HCT116 (cell line): ENCODE data around the gene CSF3R. TPM values are rescaled to one million over a fixed set of nuclear protein-coding genes. Genes with fewer than 3 reads are reported as not detected.

Experiments used
- ATAC-seq: fragments of 200-7000 bp; cut with Tn5 transposase; 2 replicates; pipeline ENCODE4 v1.9.1; 2020; ENCODE audit warnings: mild to moderate bottlenecking, moderate library complexity
- BruUV-seq: library from RNA; stranded (reverse); fragments of 400-500 nt; replicated peaks from 2 replicates; lab custom pipeline; 2021; lab: Mats Ljungman, UMichigan
- CTCF ChIA-PET: fragments of 300-600 bp; sonication (Branson Sonifier 250); formaldehyde crosslinking; loops from one replicate; lab custom pipeline; 2021; ENCODE audit warnings: antibody characterized with exemption; lab: Charles Lee
- POLR2A ChIA-PET: fragments of 300-600, 350-600 bp; sonication (Branson Sonifier 250); formaldehyde crosslinking; loops from one replicate; lab custom pipeline; 2021; ENCODE audit warnings: antibody characterized with exemption; lab: Charles Lee
- RAD21 ChIA-PET, 2 experiments: fragments of 300-600 bp; sonication (Branson Sonifier 250); formaldehyde crosslinking; loops; one replicate each; lab custom pipeline; 2023; ENCODE audit warnings: low total read pairs in 2 of 2; ENCODE audit not compliant: uncharacterized antibody in 2 of 2, unreplicated experiment in 2 of 2, low non-redundant PET in 1 of 2; lab: Charles Lee
- DNase-seq: peaks from one replicate; pipeline ENCODE4 v3.0.0-alpha.2; 2010; ENCODE audit warnings: low read depth, low spot score
- H2AFZ ChIP-seq: fragments of 200-600 bp; shearing (Covaris generic), sonication (generic); 2 replicates; pipeline ENCODE4 v1.6.1; 2017; ENCODE audit warnings: low read depth, mixed run types, mixed read lengths, antibody characterized with exemption, low read length; ENCODE audit not compliant: poor library complexity, severe bottlenecking
- H3K27ac ChIP-seq: 2 replicates; pipeline ENCODE4 v1.5.1; 2012; ENCODE audit warnings: low read depth, low read length
- H3K27me3 ChIP-seq: fragments of 200-600 bp; sonication (generic); 2 replicates; pipeline ENCODE4 v1.6.1; 2016; ENCODE audit warnings: mixed run types, low read length, mixed read lengths; ENCODE audit not compliant: insufficient read depth
- H3K36me3 ChIP-seq, 2 experiments: fragments of 200-500 bp in 1 of 2; fragments of 200-600 bp in 1 of 2; sonication (Bioruptor generic) in 1 of 2; sonication (generic) in 1 of 2; 2 replicates each; pipeline versions ENCODE4 v1.5.1 to v1.6.1; 2014 to 2016; ENCODE audit warnings: low read length in 2 of 2, inconsistent platforms in 1 of 2, mixed read lengths in 1 of 2, mixed run types in 1 of 2; ENCODE audit not compliant: insufficient read depth in 2 of 2, control insufficient read depth in 1 of 2
- H3K4me1 ChIP-seq, 2 experiments: fragments of 200-600 bp in 1 of 2; sonication (generic) in 1 of 2; 2 replicates each; pipeline versions ENCODE4 v1.5.1 to v1.6.1; 2012 to 2017; ENCODE audit warnings: low read length in 2 of 2, inconsistent platforms in 1 of 2, mild to moderate bottlenecking in 1 of 2, mixed read lengths in 1 of 2, mixed run types in 1 of 2, moderate library complexity in 1 of 2; ENCODE audit not compliant: insufficient read depth in 2 of 2, control insufficient read depth in 1 of 2
- H3K4me2 ChIP-seq: fragments of 200-600 bp; sonication (generic); 2 replicates; pipeline ENCODE4 v1.6.1; 2017; ENCODE audit warnings: mixed run types, low read length, mixed read lengths
- H3K4me3 ChIP-seq, 2 experiments: fragments of 200-600 bp in 1 of 2; sonication (generic) in 1 of 2; replicated peaks in 1 of 2; 2 replicates each; pipeline ENCODE4 v1.5.1; 2011 to 2016; ENCODE audit warnings: low read length in 2 of 2, control low read depth in 1 of 2, low read depth in 1 of 2, mild to moderate bottlenecking in 1 of 2, mixed read lengths in 1 of 2, mixed run types in 1 of 2
- H3K79me2 ChIP-seq: fragments of 200-600 bp; sonication (generic); 2 replicates; pipeline ENCODE4 v1.6.1; 2017; ENCODE audit warnings: mild to moderate bottlenecking, mixed run types, low read length, moderate library complexity, mixed read lengths; ENCODE audit not compliant: insufficient read depth
- H3K9ac ChIP-seq: fragments of 200-600 bp; sonication (generic); 2 replicates; pipeline ENCODE4 v1.6.1; 2016; ENCODE audit warnings: low read length, mixed read lengths
- H3K9me2 ChIP-seq: fragments of 200-600 bp; sonication (generic), shearing (Covaris generic); 2 replicates; pipeline ENCODE4 v1.6.1; 2017; ENCODE audit warnings: mixed run types, mild to moderate bottlenecking, moderate library complexity; ENCODE audit not compliant: insufficient read depth
- H3K9me3 ChIP-seq, 2 experiments: fragments of 200-500 bp in 1 of 2; fragments of 200-600 bp in 1 of 2; sonication (Bioruptor generic) in 1 of 2; sonication (generic) in 1 of 2; 2 replicates each; pipeline ENCODE4 v1.6.1; 2014 to 2017; ENCODE audit warnings: low read length in 2 of 2, mixed read lengths in 2 of 2, inconsistent platforms in 1 of 2, low read depth in 1 of 2, mild to moderate bottlenecking in 1 of 2, mixed run types in 1 of 2, moderate library complexity in 1 of 2; ENCODE audit not compliant: control insufficient read depth in 1 of 2, insufficient read depth in 1 of 2
- H4K20me1 ChIP-seq: fragments of 200-600 bp; sonication (generic), shearing (Covaris generic); 2 replicates; pipeline ENCODE4 v1.6.1; 2017; ENCODE audit warnings: mixed run types, mild to moderate bottlenecking, moderate library complexity; ENCODE audit not compliant: insufficient read depth
- RAD21 ChIP-seq: IDR thresholded peaks from 2 replicates; pipeline ENCODE4 v1.6.1; 2012; ENCODE audit warnings: low read depth, mild to moderate bottlenecking
- intact Hi-C: fragments of 100-400 bp; cut with micrococcal nuclease; formaldehyde crosslinking; loops from 2 replicates; pipeline ENCODE4 v1.10.0; 2022
- total RNA-seq: library from RNA; stranded (reverse); gene quantifications from one replicate; pipeline ENCODE4 v1.2.1, GENCODE V29; 2021; ENCODE audit not compliant: unreplicated experiment
- TF ChIP-seq, protein P1 (sequence below): IDR thresholded peaks from 2 replicates; pipeline ENCODE4 v1.6.1; 2011; ENCODE audit warnings: mild to moderate bottlenecking, low read length, moderate library complexity; ENCODE audit not compliant: insufficient replicate concordance; ENCODE audit errors: extremely low read depth
- TF ChIP-seq, protein P2 (sequence below), 3 experiments: fragments of 200-600 bp in 1 of 3; sonication (generic) in 1 of 3; IDR thresholded peaks in 2 of 3; conservative IDR thresholded peaks in 1 of 3; 2 replicates each; pipeline ENCODE4 v1.5.1; 2012 to 2017; ENCODE audit warnings: low read depth in 2 of 3, low read length in 2 of 3, antibody characterized with exemption in 1 of 3, borderline replicate concordance in 1 of 3, control low read depth in 1 of 3, mild to moderate bottlenecking in 1 of 3, mixed read lengths in 1 of 3, mixed run types in 1 of 3, moderate library complexity in 1 of 3; ENCODE audit not compliant: insufficient read depth in 1 of 3

The CSF3R gene
- total RNA-seq, 1 experiment from 2014 or later, result 0.32 TPM

- intact Hi-C loops, result no loop called here
- H3K4me2 ChIP-seq, result no peak overlapping the region
Observed at GRCh38 chr1:36516372-36517010, 33.8 kb upstream of the CSF3R start.

More at GRCh38 chr1:36516372-36517010, 33.8 kb upstream of the CSF3R start:
- TF ChIP-seq RAD21, result peak; percentile 89
- TF ChIP-seq, protein P1, sequence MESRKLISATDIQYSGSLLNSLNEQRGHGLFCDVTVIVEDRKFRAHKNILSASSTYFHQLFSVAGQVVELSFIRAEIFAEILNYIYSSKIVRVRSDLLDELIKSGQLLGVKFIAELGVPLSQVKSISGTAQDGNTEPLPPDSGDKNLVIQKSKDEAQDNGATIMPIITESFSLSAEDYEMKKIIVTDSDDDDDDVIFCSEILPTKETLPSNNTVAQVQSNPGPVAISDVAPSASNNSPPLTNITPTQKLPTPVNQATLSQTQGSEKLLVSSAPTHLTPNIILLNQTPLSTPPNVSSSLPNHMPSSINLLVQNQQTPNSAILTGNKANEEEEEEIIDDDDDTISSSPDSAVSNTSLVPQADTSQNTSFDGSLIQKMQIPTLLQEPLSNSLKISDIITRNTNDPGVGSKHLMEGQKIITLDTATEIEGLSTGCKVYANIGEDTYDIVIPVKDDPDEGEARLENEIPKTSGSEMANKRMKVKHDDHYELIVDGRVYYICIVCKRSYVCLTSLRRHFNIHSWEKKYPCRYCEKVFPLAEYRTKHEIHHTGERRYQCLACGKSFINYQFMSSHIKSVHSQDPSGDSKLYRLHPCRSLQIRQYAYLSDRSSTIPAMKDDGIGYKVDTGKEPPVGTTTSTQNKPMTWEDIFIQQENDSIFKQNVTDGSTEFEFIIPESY, result no peak
- TF ChIP-seq, protein P2, sequence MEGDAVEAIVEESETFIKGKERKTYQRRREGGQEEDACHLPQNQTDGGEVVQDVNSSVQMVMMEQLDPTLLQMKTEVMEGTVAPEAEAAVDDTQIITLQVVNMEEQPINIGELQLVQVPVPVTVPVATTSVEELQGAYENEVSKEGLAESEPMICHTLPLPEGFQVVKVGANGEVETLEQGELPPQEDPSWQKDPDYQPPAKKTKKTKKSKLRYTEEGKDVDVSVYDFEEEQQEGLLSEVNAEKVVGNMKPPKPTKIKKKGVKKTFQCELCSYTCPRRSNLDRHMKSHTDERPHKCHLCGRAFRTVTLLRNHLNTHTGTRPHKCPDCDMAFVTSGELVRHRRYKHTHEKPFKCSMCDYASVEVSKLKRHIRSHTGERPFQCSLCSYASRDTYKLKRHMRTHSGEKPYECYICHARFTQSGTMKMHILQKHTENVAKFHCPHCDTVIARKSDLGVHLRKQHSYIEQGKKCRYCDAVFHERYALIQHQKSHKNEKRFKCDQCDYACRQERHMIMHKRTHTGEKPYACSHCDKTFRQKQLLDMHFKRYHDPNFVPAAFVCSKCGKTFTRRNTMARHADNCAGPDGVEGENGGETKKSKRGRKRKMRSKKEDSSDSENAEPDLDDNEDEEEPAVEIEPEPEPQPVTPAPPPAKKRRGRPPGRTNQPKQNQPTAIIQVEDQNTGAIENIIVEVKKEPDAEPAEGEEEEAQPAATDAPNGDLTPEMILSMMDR (IDR thresholded peaks at IDR 0.05 in 2 of 3, conservative IDR thresholded peaks at IDR 0.05 in 1 of 3; ENCODE audit: borderline replicate concordance in 1 of 3, insufficient read depth in 1 of 3, low read depth in 2 of 3, low read length in 2 of 3), result peak; percentile 75 to 93 (median 91); a peak in 5 of 6 replicates
- ChIA-PET CTCF (interaction anchor here (0.7 to 1.6 kb wide), 17 partner anchors 9 to 971 kb away, joined by 3 to 16 read pairs (median 3); no protein-coding TSS in a partner anchor), POLR2A (no interaction called here), RAD21 (interaction anchor here in 1 of 2 experiments (0.6 to 1.5 kb wide), 4 partner anchors 30 to 918 kb away, joined by 3 to 5 read pairs (median 3); no protein-coding TSS in a partner anchor)
- Histone ChIP-seq H3K9ac (no peak overlapping the region), H3K9me3 (no peaks in the 10 kb centered on the region), H3K4me1 (peaks cover 0 to 9% of the 10 kb centered on the region in 2 experiments; a peak in 2 of 4 replicates), H3K27ac (no peak overlapping the region), H2AFZ (peak overlapping the region; percentile 76), H4K20me1 (no peaks in the 10 kb centered on the region), H3K36me3 (no peaks in the 10 kb centered on the region), H3K27me3 (no peaks in the 10 kb centered on the region), H3K9me2 (no peaks in the 10 kb centered on the region), H3K79me2 (no peaks in the 10 kb centered on the region), H3K4me3 (no peak overlapping the region)
- DNase-seq (peak; percentile 39), ATAC-seq (peak; percentile 88)
- no TSS peak for BruUV-seq
